Glomerular visceral epithelial cell (primary cell): ENCODE results near the gene OR2C3.
"Not testable (repeated sequence)": the region's sequence is repeated elsewhere in the genome, so short reads cannot be mapped to it uniquely, and the experiment has no call there.

Source experiments
- DNase-seq: peaks from one replicate; pipeline ENCODE4 v3.0.0-alpha.2; 2016; ENCODE audit errors: extremely low spot score

OR2C3 gene

GRCh38 chr1:247536340-247536739 lies at the start of gene OR2C3:
TSS of gene OR2C3 (minus strand) at chr1:247536440. CDS start at chr1:247532511, 3,929 bp downstream.
- DNase-seq = no peak

- no peak for DNase-seq
These were observed 42.8 kb upstream of the OR2C3 start for GRCh38 chr1:247578946-247579460.

GRCh38 chr1:247576514-247576913 lies 40.3 kb upstream of the OR2C3 start:
- peak; percentile 8 for DNase-seq

GRCh38 chr1:247574664-247575063 lies 38.4 kb upstream of the OR2C3 start:
- DNase-seq = no peak

GRCh38 chr1:247574236-247574635 lies 38.0 kb upstream of the OR2C3 start:
- no peak for DNase-seq

GRCh38 chr1:247562198-247562597 lies 26.0 kb upstream of the OR2C3 start:
- no peak for DNase-seq

GRCh38 chr1:247561711-247562110 lies 25.5 kb upstream of the OR2C3 start:
- no peak for DNase-seq

- DNase-seq = no peak
These were observed 21.9 kb upstream of the OR2C3 start for GRCh38 chr1:247557926-247558674.

- DNase-seq = no peak
These were observed 16.0 kb upstream of the OR2C3 start for GRCh38 chr1:247552231-247552630.

- DNase-seq = peak; percentile 15
These were observed 15.5 kb upstream of the OR2C3 start for GRCh38 chr1:247551721-247552120.

- DNase-seq = no peak
These were observed 12.5 kb upstream of the OR2C3 start, which contains the start of gene GCSAML for GRCh38 chr1:247548769-247549182. TSS of gene GCSAML (plus strand) at chr1:247549134. CDS start at chr1:247549192, 58 bp downstream.

GRCh38 chr1:247548092-247548491 lies 11.9 kb upstream of the OR2C3 start:
- DNase-seq = no peak

- no peak for DNase-seq
These were observed 6.6 kb upstream of the OR2C3 start for GRCh38 chr1:247542811-247543210.

- DNase-seq = no peak
These were observed 4.3 kb upstream of the OR2C3 start for GRCh38 chr1:247540581-247540980.

- no peak for DNase-seq
These were observed 3.0 kb upstream of the OR2C3 start for GRCh38 chr1:247539215-247539614.

- no peak for DNase-seq
These were observed 2.3 kb upstream of the OR2C3 start for GRCh38 chr1:247538561-247538960.

- DNase-seq = peak; percentile 6
These were observed 838 bp downstream of the OR2C3 start for GRCh38 chr1:247535402-247535801.

GRCh38 chr1:247531937-247532336 lies 4.3 kb downstream of the OR2C3 start:
- no peak for DNase-seq

- no peak for DNase-seq
These were observed 5.5 kb downstream of the OR2C3 start for GRCh38 chr1:247530785-247531184.

GRCh38 chr1:247529771-247530355 lies 6.4 kb downstream of the OR2C3 start:
- DNase-seq = no peak

- DNase-seq = no peak
These were observed 7.3 kb downstream of the OR2C3 start for GRCh38 chr1:247528812-247529474.

GRCh38 chr1:247521886-247522285 lies 14.4 kb downstream of the OR2C3 start:
- DNase-seq = not testable (repeated sequence)

GRCh38 chr1:247518613-247518891 lies 17.7 kb downstream of the OR2C3 start:
- DNase-seq = no peak
